K562 (cell line): ENCODE measurements around the gene ZNF502. TPM values are rescaled to one million over a fixed set of nuclear protein-coding genes. Genes with fewer than 3 reads are reported as not detected.

Source experiments
- ATAC-seq: fragments of 200-7000 bp; cut with Tn5 transposase; 3 replicates; pipeline ENCODE4 v1.9.1; 2020; ENCODE audit warnings: moderate library complexity
- BruUV-seq: library from RNA; stranded (reverse); fragments of 400-500 nt; replicated peaks from 2 replicates; lab custom pipeline; 2021; lab: Mats Ljungman, UMichigan
- CTCF ChIA-PET: fragments of 300-600 bp; formaldehyde crosslinking; extraction: SDS; loops from one replicate; lab custom pipeline; 2021; ENCODE audit warnings: low intra/inter-chr PET ratio; lab: Yijun Ruan, JAX
- POLR2A ChIA-PET: fragments of 300-600, 350-650 bp; sonication (Branson Sonifier 250); formaldehyde crosslinking; extraction: SDS; loops from one replicate; lab custom pipeline; 2021; ENCODE audit warnings: antibody characterized with exemption, inconsistent platforms; lab: Yijun Ruan, JAX
- DNase-seq, 4 experiments: peaks; one replicate each; pipeline versions ENCODE4 v3.0.0 to v3.0.0-alpha.2; 2011 to 2018; ENCODE audit warnings: low spot score in 3 of 4, mixed read lengths in 3 of 4; ENCODE audit errors: extremely low read depth in 1 of 4
- FAIRE-seq: peaks from 2 replicates; lab custom pipeline; 2011; peaks lifted over from hg19 to GRCh38; lab: Jason Lieb, UNC
- H2AFZ ChIP-seq: 2 replicates; pipeline ENCODE4 v1.6.0; 2011; ENCODE audit warnings: low read depth, low read length, control low read depth, inconsistent platforms
- H3K27ac ChIP-seq: fragments of 200-600 bp; 3 replicates; pipeline ENCODE4 v1.8.0; 2011; ENCODE audit warnings: low read depth, mild to moderate bottlenecking, control low read depth, inconsistent platforms, low read length, moderate library complexity, mixed read lengths; ENCODE audit errors: extremely low read depth
- H3K27me3 ChIP-seq, 2 experiments: fragments of 300-600 bp in 1 of 2; 2 replicates in 1 of 2; 3 replicates in 1 of 2; pipeline versions ENCODE4 v1.6.0 to v1.8.0; 2011; ENCODE audit warnings: inconsistent platforms in 2 of 2, low read length in 2 of 2, mild to moderate bottlenecking in 1 of 2, mixed read lengths in 1 of 2, moderate library complexity in 1 of 2; ENCODE audit not compliant: control insufficient read depth in 2 of 2, insufficient read depth in 2 of 2
- H3K36me3 ChIP-seq: fragments of 300-600 bp; 3 replicates; pipeline ENCODE4 v1.8.0; 2011; ENCODE audit warnings: mild to moderate bottlenecking, low read length, inconsistent platforms; ENCODE audit not compliant: control insufficient read depth, insufficient read depth
- H3K4me1 ChIP-seq, 2 experiments: fragments of 200-600 bp in 1 of 2; replicated peaks in 1 of 2; 2 replicates in 1 of 2; 3 replicates in 1 of 2; pipeline versions ENCODE4 v1.5.1 to v1.8.0; 2011; ENCODE audit warnings: inconsistent platforms in 2 of 2, low read length in 2 of 2, mild to moderate bottlenecking in 1 of 2, mixed read lengths in 1 of 2, moderate library complexity in 1 of 2; ENCODE audit not compliant: control insufficient read depth in 2 of 2, insufficient read depth in 2 of 2
- H3K4me2 ChIP-seq: 2 replicates; pipeline ENCODE4 v1.6.1; 2011; ENCODE audit warnings: low read length, control low read depth, inconsistent platforms, mixed read lengths; ENCODE audit not compliant: insufficient read depth
- H3K4me3 ChIP-seq: fragments of 200-600 bp; sonication (generic), shearing (Covaris generic); 2 replicates; pipeline ENCODE4 v1.5.1; 2016; ENCODE audit warnings: control low read depth, inconsistent platforms
- H3K79me2 ChIP-seq: fragments of 200-600 bp; 3 replicates; pipeline ENCODE4 v1.8.0; 2011; ENCODE audit warnings: low read length, inconsistent platforms; ENCODE audit not compliant: control insufficient read depth, insufficient read depth
- H3K9ac ChIP-seq, 2 experiments: 2 replicates each; pipeline versions ENCODE4 v1.6.0 to v1.6.1; 2011; ENCODE audit warnings: low read depth in 2 of 2, low read length in 2 of 2, control low read depth in 1 of 2, inconsistent platforms in 1 of 2, mild to moderate bottlenecking in 1 of 2, mixed read lengths in 1 of 2; ENCODE audit not compliant: insufficient read depth in 1 of 2
- H3K9me1 ChIP-seq: one replicate; pipeline ENCODE4 v1.6.0; 2011; ENCODE audit warnings: inconsistent platforms, mild to moderate bottlenecking, low read length, moderate library complexity; ENCODE audit not compliant: control insufficient read depth, insufficient read depth
- H3K9me3 ChIP-seq: replicated peaks from 2 replicates; pipeline ENCODE4 v1.5.1; 2011; ENCODE audit warnings: low read depth, low read length, inconsistent platforms; ENCODE audit not compliant: control insufficient read depth, insufficient read depth
- H4K20me1 ChIP-seq: replicated peaks from 2 replicates; pipeline ENCODE4 v1.6.1; 2011; ENCODE audit warnings: low read length, inconsistent platforms, mixed read lengths; ENCODE audit not compliant: control insufficient read depth, insufficient read depth
- DNMT1 ChIP-seq: fragments of 450-650 bp; IDR thresholded peaks from 2 replicates; pipeline ENCODE4 v1.6.1; 2016; ENCODE audit warnings: antibody characterized with exemption, mild to moderate bottlenecking
- E2F8 ChIP-seq: fragments of 450-650 bp; IDR thresholded peaks from 2 replicates; pipeline ENCODE4 v1.7.1; 2018; ENCODE audit warnings: mild to moderate bottlenecking, low read depth; ENCODE audit not compliant: partially characterized antibody
- FOXA1 ChIP-seq: fragments of 450-650 bp; IDR thresholded peaks from 2 replicates; pipeline ENCODE4 v1.6.1; 2016; ENCODE audit warnings: mild to moderate bottlenecking, borderline replicate concordance
- MEF2A ChIP-seq: IDR thresholded peaks from 2 replicates; pipeline ENCODE4 v1.6.1; 2011; ENCODE audit warnings: low read depth, mild to moderate bottlenecking, low read length, moderate library complexity; ENCODE audit not compliant: control insufficient read depth
- MEIS2 ChIP-seq: fragments of 450-650 bp; IDR thresholded peaks from 2 replicates; pipeline ENCODE4 v1.6.1; 2014; ENCODE audit warnings: mild to moderate bottlenecking; ENCODE audit not compliant: partially characterized antibody
- NKRF ChIP-seq: fragments of 450-650 bp; IDR thresholded peaks from 2 replicates; pipeline ENCODE4 v1.6.1; 2016; ENCODE audit warnings: borderline replicate concordance
- SMAD1 ChIP-seq: fragments of 150-350 bp; IDR thresholded peaks from 2 replicates; pipeline ENCODE4 v1.6.1; 2014; ENCODE audit warnings: low read length, low read depth; ENCODE audit not compliant: partially characterized antibody
- SMAD4 ChIP-seq: fragments of 250-450 bp; sonication (Bioruptor Pico); conservative IDR thresholded peaks from 2 replicates; pipeline ENCODE4 v1.8.0; 2021; ENCODE audit warnings: inconsistent platforms, mild to moderate bottlenecking, moderate library complexity
- STAT5A ChIP-seq: IDR thresholded peaks from 2 replicates; pipeline ENCODE4 v1.6.1; 2012; ENCODE audit warnings: low read length, inconsistent platforms, borderline replicate concordance
- TAF15 ChIP-seq: fragments of 200-400 bp; formaldehyde crosslinking; IDR thresholded peaks from 2 replicates; pipeline ENCODE4 v1.6.1; 2017; ENCODE audit warnings: mild to moderate bottlenecking, low read depth, low read length, moderate library complexity
- UBTF ChIP-seq, 2 experiments: IDR thresholded peaks; 2 replicates each; pipeline ENCODE4 v1.6.1; 2012; ENCODE audit warnings: improper control_type of control experiment in 2 of 2, low read depth in 2 of 2, low read length in 2 of 2, borderline replicate concordance in 1 of 2
- ZBTB26 ChIP-seq: fragments of 450-650 bp; formaldehyde crosslinking; IDR thresholded peaks from 2 replicates; pipeline ENCODE4 v1.4.0; 2022; ENCODE audit warnings: missing genetic modification characterization
- ZNF444 ChIP-seq: fragments of 250-450 bp; sonication (Bioruptor Pico); IDR thresholded peaks from 2 replicates; pipeline ENCODE4 v1.4.0; 2020; ENCODE audit warnings: mild to moderate bottlenecking, moderate library complexity
- WGBS: fragments of 100-300 bp; shearing (Covaris generic); methylation state at CpG from one replicate; pipeline ENCODE4 v1.1.6; 2016; ENCODE audit warnings: low coverage, mixed read lengths; ENCODE audit not compliant: insufficient coverage; ENCODE audit errors: missing lambda C conversion rate; 5-methylcytosine and 5-hydroxymethylcytosine counted together
- in situ Hi-C: fragments of 300-500 bp; cut with MboI; formaldehyde crosslinking; loops from 4 replicates; pipeline ENCODE4 v1.15.0; 2018; ENCODE audit warnings: inconsistent platforms, mixed read lengths
- intact Hi-C: fragments of 100-400 bp; cut with micrococcal nuclease; formaldehyde crosslinking; loops from 2 replicates; pipeline ENCODE4 v1.14.2; 2022
- polyA plus RNA-seq, 8 experiments: library from polyadenylated mRNA; depleted of rRNA in 4 of 8; stranded (reverse) in 5 of 8; unstranded in 3 of 8; fragments of >200 nt; fragmentation: Nextera tagmentation in 2 of 8; fragmentation: Illumina TruSeq in 1 of 8; extraction: Ambion mirVana in 2 of 8; extraction: Trizol in 1 of 8; gene quantifications; 2 replicates each; pipeline versions ENCODE4 v1.2.1 to v1.2.3, GENCODE V29; 2011 to 2014; ENCODE audit warnings: inconsistent platforms in 1 of 8, missing spikeins in 1 of 8
- total RNA-seq, 7 experiments: library from RNA; depleted of rRNA in 6 of 7; stranded (reverse); fragments of >200 nt in 6 of 7; fragmentation: Illumina TruSeq in 2 of 7; extraction: Trizol in 2 of 7; gene quantifications; 2 replicates each; pipeline versions ENCODE4 v1.2.1 to v1.2.3, GENCODE V29; 2011 to 2021; ENCODE audit warnings: low replicate concordance in 1 of 7

Gene ZNF502
- total and polyA plus RNA-seq, 9 of the 15 experiments (the other 6 are each of a cell fraction or from before 2014, with no cell fraction given) = 0.38 to 0.98 (median 0.67) TPM

GRCh38 chr3:44762170-44762677 lies 49.8 kb downstream of the ZNF502 start:
- Histone ChIP-seq H3K79me2 (peaks cover 92% of the 10 kb centered on the region), H3K36me3 (peaks cover 53% of the 10 kb centered on the region), H3K9ac (peak overlapping the region; percentile 95 to 97), H3K27me3 (no peaks in the 10 kb centered on the region), H3K4me3 (peak overlapping the region; percentile 83), H2AFZ (peak overlapping the region; percentile 89), H3K4me1 (peaks cover 0 to 4% of the 10 kb centered on the region in 2 experiments; a peak in 3 of 5 replicates), H3K9me1 (no peaks in the 10 kb centered on the region), H3K4me2 (peak overlapping the region; percentile 100), H4K20me1 (no peaks in the 10 kb centered on the region), H3K9me3 (peaks cover 36% of the 10 kb centered on the region), H3K27ac (peak overlapping the region; percentile 85)
- 0% methylated on average over 9 of the region's 9 CpGs for WGBS
- in situ Hi-C loops (no loop called here), intact Hi-C loops (loop anchor here (5.0 kb wide), 1 partner anchor 215 kb away; the partner anchor contains the start of genes EXOSC7 and ZDHHC3)
- peak; percentile 6 for FAIRE-seq
- ATAC-seq = peak; percentile 53
- BruUV-seq = no TSS peak
- ChIA-PET CTCF (no interaction called here), POLR2A (interaction anchor here (0.6 to 2.7 kb wide), 17 partner anchors 8 to 1136 kb away, joined by 3 to 13 read pairs (median 4); partner anchors contain the start of gene ZNF501)
- peak in 2 of 4 experiments; percentile 27 to 37 for DNase-seq
- no peak for TF ChIP-seq SMAD1
- no peak for TF ChIP-seq MEIS2
- TF ChIP-seq ZBTB26 = no peak
- 0 out of 2 replicates have a peak, but pooled peaks have one; percentile 79 for TF ChIP-seq DNMT1
- no peak for TF ChIP-seq FOXA1
- no peak for TF ChIP-seq TAF15
- no peak for TF ChIP-seq UBTF (IDR thresholded peaks at IDR 0.05; ENCODE audit: borderline replicate concordance in 1 of 2, low read depth in 2 of 2, low read length in 2 of 2)
- TF ChIP-seq SMAD4 (CRISPR knock-in tag) = no peak
- TF ChIP-seq NKRF = no peak
- TF ChIP-seq ZNF444 (CRISPR knock-in tag) = no peak
- TF ChIP-seq E2F8 = peak; percentile 38
- TF ChIP-seq STAT5A = no peak
- TF ChIP-seq MEF2A = 0 out of 2 replicates have a peak, but pooled peaks have one; percentile 3
